ENCODE data around the gene PHLDA1. TPM values are rescaled to one million over a fixed set of nuclear protein-coding genes. Genes with fewer than 3 reads are reported as not detected.

PHLDA1 gene
- total and polyA plus RNA-seq, 9 of the 15 experiments (the other 6 are each of a cell fraction or from before 2014, with no cell fraction given): 0.15 to 2.9 (median 0.54) TPM

GRCh38 chr12:75984577-75985182 lies 46.9 kb downstream of the PHLDA1 start:
- intact Hi-C loops (cut with micrococcal nuclease): no loop called here
- CTCF ChIA-PET (ENCODE audit: low intra/inter-chr PET ratio): interaction anchor here (0.5 kb wide), 1 partner anchor 115 kb away, joined by 4 read pairs; no protein-coding TSS in a partner anchor
- BruUV-seq (replicated peaks): no TSS peak
- Histone ChIP-seq H4K20me1 (replicated peaks; ENCODE audit: control insufficient read depth, insufficient read depth, low read length) (no peaks in the 10 kb centered on the region), H3K4me2 (ENCODE audit: insufficient read depth, low read length) (no peak overlapping the region), H3K79me2 (ENCODE audit: control insufficient read depth, insufficient read depth, low read length) (no peaks in the 10 kb centered on the region), H3K9me3 (replicated peaks; ENCODE audit: control insufficient read depth, insufficient read depth, low read depth, low read length) (no peaks in the 10 kb centered on the region), H3K9me1 (ENCODE audit: control insufficient read depth, insufficient read depth, low read length) (no peaks in the 10 kb centered on the region), H3K27ac (ENCODE audit: extremely low read depth, low read depth, low read length) (no peak overlapping the region), H3K27me3 (ENCODE audit: control insufficient read depth in 2 of 2, insufficient read depth in 2 of 2, low read length in 2 of 2) (peaks cover 0 to 4% of the 10 kb centered on the region in 2 experiments; a peak in 2 of 5 replicates), H3K9ac (ENCODE audit: insufficient read depth in 1 of 2, low read depth in 2 of 2, low read length in 2 of 2) (no peak overlapping the region), H3K4me3 (no peak overlapping the region), H2AFZ (ENCODE audit: low read depth, low read length) (no peak overlapping the region), H3K36me3 (ENCODE audit: control insufficient read depth, insufficient read depth, low read length) (no peaks in the 10 kb centered on the region), H3K4me1 (replicated peaks in 1 of 2; ENCODE audit: control insufficient read depth in 2 of 2, insufficient read depth in 2 of 2, low read length in 2 of 2) (peaks cover 0 to 2% of the 10 kb centered on the region in 2 experiments; a peak in 2 of 5 replicates)
- FAIRE-seq: no peak
- no peak for ATAC-seq
- 48% methylated on average over 7 of the region's 7 CpGs for WGBS (ENCODE audit: insufficient coverage, low coverage, missing lambda C conversion rate)
- POLR2A ChIA-PET: interaction anchor here (0.7 to 0.8 kb wide), 2 partner anchors 18 to 119 kb away, joined by 3 to 4 read pairs; no protein-coding TSS in a partner anchor
- DNase-seq (ENCODE audit: extremely low read depth in 1 of 4, low spot score in 3 of 4): no peak
- in situ Hi-C loops (cut with MboI): no loop called here
- no peak for TF ChIP-seq RBM22 (IDR thresholded peaks at IDR 0.05; ENCODE audit: low read depth, low read length, poor library complexity, severe bottlenecking)
- TF ChIP-seq PCBP1 (IDR thresholded peaks at IDR 0.05; ENCODE audit: low read depth, low read length, poor library complexity, severe bottlenecking): no peak
- TF ChIP-seq ZNF277 (CRISPR knock-in tag; IDR thresholded peaks at IDR 0.05; ENCODE audit: borderline replicate concordance): no peak
- no peak for TF ChIP-seq RERE (CRISPR knock-in tag; IDR thresholded peaks at IDR 0.05; ENCODE audit: borderline replicate concordance)
- no peak for TF ChIP-seq HDAC8 (tag; IDR thresholded peaks at IDR 0.05)
- TF ChIP-seq RNF2 (IDR thresholded peaks at IDR 0.05): no peak
- TF ChIP-seq ESRRB (CRISPR knock-in tag; IDR thresholded peaks at IDR 0.05; ENCODE audit: borderline replicate concordance): no peak
- no peak for TF ChIP-seq MITF (IDR thresholded peaks at IDR 0.05)
- TF ChIP-seq THRB (CRISPR knock-in tag; conservative IDR thresholded peaks at IDR 0.05): no peak
- no peak for TF ChIP-seq RBM39 (optimal IDR thresholded peaks at IDR 0.05; ENCODE audit: low read depth, low read length)

All from K562 (cell line).